ENCODE data around the gene POLG2. TPM values are rescaled to one million over a fixed set of nuclear protein-coding genes. Genes with fewer than 3 reads are reported as not detected.

The POLG2 gene
- total RNA-seq, 1 donor from 2014 or later: 10.8 TPM

DNA sequence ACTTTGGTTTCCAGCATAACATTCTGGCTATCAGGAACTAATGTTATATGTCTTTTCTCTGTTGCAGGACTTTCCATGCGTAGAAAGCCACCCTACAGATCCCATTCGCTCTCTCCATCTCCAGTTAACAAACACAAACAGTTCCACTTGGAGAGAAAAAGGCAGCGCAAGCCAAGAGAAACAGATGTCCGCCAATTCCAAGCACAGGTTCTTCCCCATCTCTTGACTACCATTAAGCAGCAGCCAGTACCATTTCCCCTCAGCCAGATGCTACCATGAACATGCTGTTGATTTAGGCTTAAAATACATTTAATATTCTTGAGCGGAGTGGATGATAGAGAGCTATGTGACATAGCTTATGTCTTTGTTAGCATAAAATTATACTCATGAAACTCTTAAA lies 32.4 kb upstream of the POLG2 start:
- DNase-seq (ENCODE audit: low read depth) (no peak), FAIRE-seq (no peak)
- H3K36me3 ChIP-seq (ENCODE audit: control insufficient read depth, insufficient read depth, low read length): peaks cover 13% of the 10 kb centered on the region
- TF ChIP-seq, protein P1, sequence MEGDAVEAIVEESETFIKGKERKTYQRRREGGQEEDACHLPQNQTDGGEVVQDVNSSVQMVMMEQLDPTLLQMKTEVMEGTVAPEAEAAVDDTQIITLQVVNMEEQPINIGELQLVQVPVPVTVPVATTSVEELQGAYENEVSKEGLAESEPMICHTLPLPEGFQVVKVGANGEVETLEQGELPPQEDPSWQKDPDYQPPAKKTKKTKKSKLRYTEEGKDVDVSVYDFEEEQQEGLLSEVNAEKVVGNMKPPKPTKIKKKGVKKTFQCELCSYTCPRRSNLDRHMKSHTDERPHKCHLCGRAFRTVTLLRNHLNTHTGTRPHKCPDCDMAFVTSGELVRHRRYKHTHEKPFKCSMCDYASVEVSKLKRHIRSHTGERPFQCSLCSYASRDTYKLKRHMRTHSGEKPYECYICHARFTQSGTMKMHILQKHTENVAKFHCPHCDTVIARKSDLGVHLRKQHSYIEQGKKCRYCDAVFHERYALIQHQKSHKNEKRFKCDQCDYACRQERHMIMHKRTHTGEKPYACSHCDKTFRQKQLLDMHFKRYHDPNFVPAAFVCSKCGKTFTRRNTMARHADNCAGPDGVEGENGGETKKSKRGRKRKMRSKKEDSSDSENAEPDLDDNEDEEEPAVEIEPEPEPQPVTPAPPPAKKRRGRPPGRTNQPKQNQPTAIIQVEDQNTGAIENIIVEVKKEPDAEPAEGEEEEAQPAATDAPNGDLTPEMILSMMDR (IDR thresholded peaks at IDR 0.05; ENCODE audit: insufficient read depth, low read length, severe bottlenecking): no peak
- no peak overlapping the region for H3K4me3 ChIP-seq (ENCODE audit: low read depth, low read length)
- no peaks in the 10 kb centered on the region for H3K27me3 ChIP-seq (ENCODE audit: control insufficient read depth, insufficient read depth, low read length)

DNA sequence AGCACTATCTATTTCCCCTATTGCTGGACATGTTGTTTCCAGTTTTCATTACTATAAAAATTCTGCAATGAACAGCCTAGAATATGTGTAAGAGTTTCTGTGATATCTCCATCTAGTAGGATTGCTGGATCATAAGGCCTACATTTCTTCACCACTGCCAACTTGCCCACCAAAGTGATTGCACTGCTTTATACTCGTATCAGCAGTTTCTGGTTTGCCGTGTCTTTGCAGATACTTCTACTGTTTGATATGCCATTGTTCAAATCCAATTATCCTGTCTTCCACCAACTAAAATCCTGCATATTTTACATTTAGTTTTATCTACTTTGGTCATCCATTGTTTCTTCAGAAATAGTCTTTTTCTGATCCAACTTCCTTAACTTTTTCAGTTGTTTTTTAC lies 31.1 kb upstream of the POLG2 start:
- DNase-seq (ENCODE audit: low read depth) (no peak), FAIRE-seq (no peak)
- TF ChIP-seq, protein P1 (IDR thresholded peaks at IDR 0.05; ENCODE audit: insufficient read depth, low read length, severe bottlenecking): no peak
- Histone ChIP-seq H3K4me3 (ENCODE audit: low read depth, low read length) (no peak overlapping the region), H3K36me3 (ENCODE audit: control insufficient read depth, insufficient read depth, low read length) (peaks cover 13% of the 10 kb centered on the region), H3K27me3 (ENCODE audit: control insufficient read depth, insufficient read depth, low read length) (no peaks in the 10 kb centered on the region)

DNA sequence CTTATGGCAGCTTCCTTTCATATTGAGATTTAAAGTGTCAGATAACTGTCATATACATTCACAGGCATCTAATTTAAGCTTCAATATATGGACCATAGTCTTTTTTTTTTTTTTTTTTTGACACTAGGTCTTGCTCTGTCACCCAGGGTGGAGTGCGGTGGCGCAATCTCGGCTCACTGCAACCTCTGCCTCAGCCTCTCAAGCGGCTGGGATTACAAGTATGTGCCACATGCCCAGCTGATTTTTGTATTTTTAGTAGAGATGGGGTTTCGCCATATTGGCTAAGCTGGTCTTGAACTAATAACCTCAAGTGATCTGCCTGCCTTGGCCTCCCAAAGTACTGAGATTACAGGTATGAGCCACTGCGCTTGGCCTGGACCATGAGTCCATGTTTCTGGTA lies 23.5 kb upstream of the POLG2 start:
- Histone ChIP-seq H3K27me3 (ENCODE audit: control insufficient read depth, insufficient read depth, low read length) (no peaks in the 10 kb centered on the region), H3K4me3 (ENCODE audit: low read depth, low read length) (no peak overlapping the region), H3K36me3 (ENCODE audit: control insufficient read depth, insufficient read depth, low read length) (peaks cover 4% of the 10 kb centered on the region)
- TF ChIP-seq, protein P1 (IDR thresholded peaks at IDR 0.05; ENCODE audit: insufficient read depth, low read length, severe bottlenecking): no peak
- DNase-seq (ENCODE audit: low read depth): no peak
- FAIRE-seq: no peak

DNA sequence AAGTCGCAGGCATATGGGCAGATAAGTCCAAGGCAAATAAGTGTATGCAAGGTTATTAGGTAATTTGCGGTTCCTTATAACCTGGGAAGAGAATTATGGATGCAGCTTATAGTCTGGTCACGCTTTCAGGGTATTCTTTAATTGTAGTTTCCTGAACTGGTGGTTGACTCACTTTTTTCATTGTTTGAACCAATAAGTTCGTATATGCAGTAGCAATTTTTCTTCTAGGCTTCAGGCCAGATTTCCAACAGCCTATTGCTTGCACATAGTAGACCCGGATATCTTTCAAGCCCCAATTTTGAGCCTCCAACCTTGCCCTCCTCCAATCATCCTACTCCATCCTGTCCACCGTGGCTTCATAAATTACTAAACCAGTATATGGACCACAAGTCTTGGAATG lies 22.7 kb upstream of the POLG2 start:
- Histone ChIP-seq H3K36me3 (ENCODE audit: control insufficient read depth, insufficient read depth, low read length) (peaks cover 4% of the 10 kb centered on the region), H3K4me3 (ENCODE audit: low read depth, low read length) (no peak overlapping the region), H3K27me3 (ENCODE audit: control insufficient read depth, insufficient read depth, low read length) (no peaks in the 10 kb centered on the region)
- no peak for FAIRE-seq
- no peak for DNase-seq (ENCODE audit: low read depth)
- TF ChIP-seq, protein P1 (IDR thresholded peaks at IDR 0.05; ENCODE audit: insufficient read depth, low read length, severe bottlenecking): no peak

DNA sequence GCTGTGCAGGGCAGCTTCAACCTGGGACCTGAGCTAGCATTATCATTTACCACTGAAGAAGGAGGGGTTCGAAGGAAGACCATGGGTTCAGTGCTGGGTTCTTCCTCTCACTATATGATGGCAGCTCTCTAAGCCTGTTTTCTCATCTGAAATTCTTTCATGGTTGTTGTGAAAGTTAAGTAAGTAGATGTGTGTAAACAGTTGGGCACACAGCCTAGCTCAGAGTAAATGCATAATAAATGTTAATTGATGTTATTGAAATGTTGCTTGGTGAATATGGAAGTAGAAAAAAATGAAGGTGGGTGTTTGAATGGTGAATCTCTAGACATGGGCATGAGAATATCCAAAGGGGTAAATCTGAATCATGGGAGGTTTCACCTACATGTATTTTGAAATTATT lies 19.0 kb upstream of the POLG2 start:
- no peak overlapping the region for H3K4me3 ChIP-seq (ENCODE audit: low read depth, low read length)
- FAIRE-seq (no peak), DNase-seq (ENCODE audit: low read depth) (no peak)
- TF ChIP-seq, protein P1 (IDR thresholded peaks at IDR 0.05; ENCODE audit: insufficient read depth, low read length, severe bottlenecking): no peak
- H3K27me3 ChIP-seq (ENCODE audit: control insufficient read depth, insufficient read depth, low read length): no peaks in the 10 kb centered on the region
- H3K36me3 ChIP-seq (ENCODE audit: control insufficient read depth, insufficient read depth, low read length): peaks cover 6% of the 10 kb centered on the region

DNA sequence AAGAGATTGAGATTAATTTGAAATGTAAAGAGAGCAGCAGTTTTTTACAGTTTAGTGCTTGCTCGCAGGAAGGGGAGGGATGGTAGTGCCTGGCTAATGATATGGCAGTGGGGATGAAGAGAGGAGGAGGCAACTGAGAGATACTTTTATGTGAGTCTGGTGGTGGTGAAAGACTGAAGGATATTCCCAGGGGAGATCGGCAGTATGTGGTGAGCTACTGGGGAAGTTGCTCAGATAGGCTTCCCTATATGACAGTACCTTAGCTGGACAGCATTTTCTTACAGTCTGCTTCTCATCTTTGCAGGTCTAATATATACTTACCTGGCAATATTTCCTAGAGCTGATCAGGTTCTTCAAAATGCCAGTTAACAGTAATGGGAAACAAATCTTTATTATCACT lies 18.6 kb upstream of the POLG2 start:
- H3K27me3 ChIP-seq (ENCODE audit: control insufficient read depth, insufficient read depth, low read length): no peaks in the 10 kb centered on the region
- DNase-seq (ENCODE audit: low read depth) (no peak), FAIRE-seq (no peak)
- H3K4me3 ChIP-seq (ENCODE audit: low read depth, low read length): no peak overlapping the region
- peaks cover 8% of the 10 kb centered on the region for H3K36me3 ChIP-seq (ENCODE audit: control insufficient read depth, insufficient read depth, low read length)
- TF ChIP-seq, protein P1 (IDR thresholded peaks at IDR 0.05; ENCODE audit: insufficient read depth, low read length, severe bottlenecking): no peak
